SK-N-SH treated with all-trans-retinoic acid at 6 μM for 48 hours (cell line): ENCODE results near the gene RELA.

Experiments
- CREB5 ChIP-seq: fragments of 250-450 bp; sonication (Bioruptor Pico); IDR thresholded peaks from 2 replicates; pipeline ENCODE4 v1.5.1; 2020; ENCODE audit warnings: low read depth, mild to moderate bottlenecking, moderate library complexity
- CSDC2 ChIP-seq: fragments of 250-450 bp; sonication (Bioruptor Pico); IDR thresholded peaks from 2 replicates; pipeline ENCODE4 v1.5.0; 2020; ENCODE audit warnings: mild to moderate bottlenecking, moderate library complexity

- TF ChIP-seq CREB5 (CRISPR knock-in tag): no peak
- no peak for TF ChIP-seq CSDC2 (CRISPR knock-in tag)
Measured at GRCh38 chr11:65622011-65622410, 40.7 kb downstream of the RELA start.
